IMR-90 (cell line): Measurements from ENCODE around the gene TRNT1. TPM values are rescaled to one million over a fixed set of nuclear protein-coding genes. Genes with fewer than 3 reads are reported as not detected.

Experiments
- ATAC-seq: fragments of 200-7000 bp; cut with Tn5 transposase; 2 replicates; pipeline ENCODE4 v1.9.1; 2020; ENCODE audit warnings: low read depth, mild to moderate bottlenecking, moderate library complexity
- BruUV-seq: library from RNA; stranded (reverse); fragments of 400-500 nt; replicated peaks from 2 replicates; lab custom pipeline; 2021; lab: Mats Ljungman, UMichigan
- CTCF ChIA-PET: fragments of 300-600 bp; formaldehyde crosslinking; extraction: SDS; loops from one replicate; lab custom pipeline; 2021; ENCODE audit warnings: antibody characterized with exemption; lab: Yijun Ruan, JAX
- POLR2A ChIA-PET: fragments of 300-600 bp; sonication (Branson Sonifier 250); formaldehyde crosslinking; loops from one replicate; lab custom pipeline; 2022; ENCODE audit warnings: antibody characterized with exemption; ENCODE audit not compliant: unreplicated experiment; lab: Charles Lee
- DNase-seq: peaks from one replicate; pipeline ENCODE4 v3.0.0; 2013
- H2AFZ ChIP-seq: replicated peaks from 2 replicates; pipeline ENCODE3; 2013; ENCODE audit warnings: low read length, mild to moderate bottlenecking; ENCODE audit not compliant: poor library complexity
- H2AK5ac ChIP-seq: 2 replicates; pipeline ENCODE4 v1.6.1; 2013; ENCODE audit warnings: low read depth, low read length, inconsistent platforms
- H2AK9ac ChIP-seq: replicated peaks from 2 replicates; pipeline ENCODE3; 2013; ENCODE audit warnings: mild to moderate bottlenecking, low read depth, low read length, moderate library complexity; ENCODE audit not compliant: poor library complexity
- H2BK120ac ChIP-seq: 2 replicates; pipeline ENCODE4 v1.6.1; 2013; ENCODE audit warnings: low read depth, low read length, inconsistent platforms
- H2BK15ac ChIP-seq: 3 replicates; pipeline ENCODE4 v1.6.1; 2013; ENCODE audit warnings: low read depth, low read length, inconsistent platforms
- H2BK20ac ChIP-seq: 2 replicates; pipeline ENCODE4 v1.6.1; 2013; ENCODE audit warnings: low read depth, mild to moderate bottlenecking, inconsistent platforms, low read length, moderate library complexity
- H2BK5ac ChIP-seq: 2 replicates; pipeline ENCODE4 v1.6.1; 2013; ENCODE audit warnings: mild to moderate bottlenecking, low read depth, low read length, inconsistent platforms; ENCODE audit not compliant: poor library complexity, severe bottlenecking
- H3K14ac ChIP-seq: replicated peaks from 2 replicates; pipeline ENCODE4 v1.6.1; 2013; ENCODE audit warnings: low read depth, low read length, inconsistent platforms
- H3K18ac ChIP-seq: 2 replicates; pipeline ENCODE4 v1.6.1; 2013; ENCODE audit warnings: low read depth, low read length, control low read depth
- H3K23ac ChIP-seq: 2 replicates; pipeline ENCODE4 v1.6.1; 2013; ENCODE audit warnings: low read depth, low read length, inconsistent platforms
- H3K27ac ChIP-seq: 2 replicates; pipeline ENCODE4 v1.5.1; 2013; ENCODE audit warnings: mild to moderate bottlenecking, control low read depth, low read length; ENCODE audit not compliant: insufficient read depth
- H3K27me3 ChIP-seq: 2 replicates; pipeline ENCODE4 v1.6.1; 2013; ENCODE audit warnings: low read length; ENCODE audit not compliant: control insufficient read depth, insufficient read depth
- H3K36me3 ChIP-seq: 2 replicates; pipeline ENCODE4 v1.6.1; 2013; ENCODE audit warnings: low read length, mixed read lengths; ENCODE audit not compliant: control insufficient read depth, insufficient read depth
- H3K4ac ChIP-seq: 2 replicates; pipeline ENCODE4 v1.6.1; 2013; ENCODE audit warnings: low read depth, low read length, inconsistent platforms
- H3K4me1 ChIP-seq: 2 replicates; pipeline ENCODE4 v1.6.1; 2013; ENCODE audit warnings: low read length, mixed read lengths; ENCODE audit not compliant: control insufficient read depth, insufficient read depth
- H3K4me2 ChIP-seq: 2 replicates; pipeline ENCODE4 v1.6.1; 2013; ENCODE audit warnings: low read depth, mild to moderate bottlenecking, control low read depth, low read length, moderate library complexity
- H3K4me3 ChIP-seq: 2 replicates; pipeline ENCODE4 v1.5.1; 2013; ENCODE audit warnings: low read depth, mild to moderate bottlenecking, control low read depth, low read length, moderate library complexity; ENCODE audit not compliant: insufficient read depth
- H3K56ac ChIP-seq: 2 replicates; pipeline ENCODE4 v1.6.1; 2013; ENCODE audit warnings: low read length, inconsistent platforms; ENCODE audit not compliant: insufficient read depth; ENCODE audit errors: extremely low read depth
- H3K79me1 ChIP-seq, 2 experiments: 2 replicates each; pipeline ENCODE4 v1.6.1; 2013; ENCODE audit warnings: low read length in 2 of 2, inconsistent platforms in 1 of 2, low read depth in 1 of 2
- H3K9ac ChIP-seq: 2 replicates; pipeline ENCODE4 v1.6.1; 2013; ENCODE audit warnings: low read depth, low read length, control low read depth
- H3K9me1 ChIP-seq: 2 replicates; pipeline ENCODE4 v1.6.1; 2013; ENCODE audit warnings: low read length, inconsistent platforms; ENCODE audit not compliant: insufficient read depth
- H3K9me3 ChIP-seq: 2 replicates; pipeline ENCODE4 v1.6.1; 2013; ENCODE audit warnings: low read length; ENCODE audit not compliant: control insufficient read depth, insufficient read depth
- H4K20me1 ChIP-seq: 2 replicates; pipeline ENCODE4 v1.6.1; 2013; ENCODE audit warnings: low read length, inconsistent platforms; ENCODE audit not compliant: insufficient read depth
- H4K5ac ChIP-seq: 2 replicates; pipeline ENCODE4 v1.6.1; 2013; ENCODE audit warnings: mild to moderate bottlenecking, low read depth, low read length, control low read depth
- H4K8ac ChIP-seq, 2 experiments: 2 replicates each; pipeline ENCODE4 v1.6.1; 2013; ENCODE audit warnings: low read depth in 2 of 2, low read length in 2 of 2, control low read depth in 1 of 2, inconsistent platforms in 1 of 2
- H4K91ac ChIP-seq: 2 replicates; pipeline ENCODE4 v1.6.1; 2013; ENCODE audit warnings: low read depth, low read length, inconsistent platforms; ENCODE audit not compliant: insufficient read depth
- BHLHE40 ChIP-seq: fragments of 150-350 bp; IDR thresholded peaks from 2 replicates; pipeline ENCODE4 v1.6.1; 2016; ENCODE audit warnings: mild to moderate bottlenecking, low read depth, low read length
- CEBPB ChIP-seq: IDR thresholded peaks from 2 replicates; pipeline ENCODE4 v1.6.1; 2012; ENCODE audit warnings: low read depth, low read length, improper control_type of control experiment
- CHD1 ChIP-seq: IDR thresholded peaks from 2 replicates; pipeline ENCODE4 v1.6.1; 2012; ENCODE audit warnings: low read depth, low read length, improper control_type of control experiment
- CTCF ChIP-seq: conservative IDR thresholded peaks from 2 replicates; pipeline ENCODE4 v1.5.1; 2012; ENCODE audit warnings: mild to moderate bottlenecking, low read depth, low read length, improper control_type of control experiment
- FOS ChIP-seq: fragments of 150-350 bp; IDR thresholded peaks from 2 replicates; pipeline ENCODE4 v1.6.1; 2016; ENCODE audit warnings: low read depth, low read length
- MAFK ChIP-seq: IDR thresholded peaks from 2 replicates; pipeline ENCODE4 v1.6.1; 2012; ENCODE audit warnings: low read depth, low read length, improper control_type of control experiment
- MAZ ChIP-seq: IDR thresholded peaks from 2 replicates; pipeline ENCODE4 v1.6.1; 2012; ENCODE audit warnings: low read depth, mild to moderate bottlenecking, low read length, improper control_type of control experiment, moderate library complexity, borderline replicate concordance
- MXI1 ChIP-seq: IDR thresholded peaks from 2 replicates; pipeline ENCODE4 v1.6.1; 2012; ENCODE audit warnings: low read depth, mild to moderate bottlenecking, low read length, moderate library complexity, borderline replicate concordance
- NFE2L2 ChIP-seq: fragments of 150-350 bp; IDR thresholded peaks from 2 replicates; pipeline ENCODE4 v1.6.1; 2016; ENCODE audit warnings: low read depth, mild to moderate bottlenecking, low read length
- POLR2A ChIP-seq: IDR thresholded peaks from 2 replicates; pipeline ENCODE4 v1.6.1; 2012; ENCODE audit warnings: mild to moderate bottlenecking, low read depth, low read length
- RAD21 ChIP-seq: IDR thresholded peaks from 2 replicates; pipeline ENCODE4 v1.6.1; 2012; ENCODE audit warnings: low read length, improper control_type of control experiment
- RCOR1 ChIP-seq: IDR thresholded peaks from 2 replicates; pipeline ENCODE4 v1.6.1; 2012; ENCODE audit warnings: mild to moderate bottlenecking, low read length, improper control_type of control experiment; ENCODE audit not compliant: insufficient replicate concordance
- RFX5 ChIP-seq: IDR thresholded peaks from 2 replicates; pipeline ENCODE4 v1.8.0; 2012; ENCODE audit warnings: low read depth, mild to moderate bottlenecking, low read length, moderate library complexity
- SMC3 ChIP-seq: fragments of 150-350 bp; IDR thresholded peaks from 2 replicates; pipeline ENCODE4 v1.6.1; 2016; ENCODE audit warnings: low read depth, mild to moderate bottlenecking, antibody characterized with exemption, low read length, moderate library complexity
- WGBS, 2 experiments: methylation state at CpG; one replicate each; pipeline versions ENCODE4 v1.1.5 to v1.1.7; 2013; ENCODE audit warnings: missing lambda C conversion rate in 2 of 2; ENCODE audit not compliant: insufficient read length in 1 of 2; ENCODE audit errors: extremely low coverage in 2 of 2; 5-methylcytosine and 5-hydroxymethylcytosine counted together
- dilution Hi-C: fragments of 300-500 bp; cut with HindIII; formaldehyde crosslinking; loops from one replicate; pipeline ENCODE4 v1.14.3; 2018; ENCODE audit warnings: low sequenced_read_pairs; ENCODE audit not compliant: unreplicated experiment
- in situ Hi-C: fragments of 300-500 bp; cut with MboI; formaldehyde crosslinking; loops from 3 replicates; pipeline ENCODE4 v1.14.3; 2019; ENCODE audit warnings: low sequenced_read_pairs, inconsistent platforms, mixed read lengths
- intact Hi-C: fragments of 100-400 bp; cut with micrococcal nuclease; formaldehyde crosslinking; loops from 2 replicates; pipeline ENCODE4 v1.10.0; 2022
- polyA plus RNA-seq, 3 experiments: library from polyadenylated mRNA; depleted of rRNA; stranded (reverse); fragments of >200 nt; gene quantifications; 2 replicates each; pipeline ENCODE4 v1.2.3, GENCODE V29; 2012; ENCODE audit warnings: low replicate concordance in 1 of 3
- total RNA-seq: library from RNA; depleted of rRNA; stranded (reverse); fragments of >200 nt; gene quantifications from 2 replicates; pipeline ENCODE4 v1.2.3, GENCODE V29; 2012
- TF ChIP-seq, protein P1 (sequence below): fragments of 150-350 bp; IDR thresholded peaks from 2 replicates; pipeline ENCODE4 v1.6.1; 2016; ENCODE audit warnings: low read depth, mild to moderate bottlenecking, low read length, moderate library complexity, borderline replicate concordance
- TF ChIP-seq, protein P2 (sequence below): fragments of 150-350 bp; IDR thresholded peaks from 2 replicates; pipeline ENCODE4 v1.6.1; 2017; ENCODE audit warnings: mild to moderate bottlenecking, antibody characterized with exemption, low read length, low read depth

The TRNT1 gene
- total and polyA plus RNA-seq, 2 of the 4 experiments (the other 2 are of a cell fraction) = 11.8 to 12.3 TPM

DNA sequence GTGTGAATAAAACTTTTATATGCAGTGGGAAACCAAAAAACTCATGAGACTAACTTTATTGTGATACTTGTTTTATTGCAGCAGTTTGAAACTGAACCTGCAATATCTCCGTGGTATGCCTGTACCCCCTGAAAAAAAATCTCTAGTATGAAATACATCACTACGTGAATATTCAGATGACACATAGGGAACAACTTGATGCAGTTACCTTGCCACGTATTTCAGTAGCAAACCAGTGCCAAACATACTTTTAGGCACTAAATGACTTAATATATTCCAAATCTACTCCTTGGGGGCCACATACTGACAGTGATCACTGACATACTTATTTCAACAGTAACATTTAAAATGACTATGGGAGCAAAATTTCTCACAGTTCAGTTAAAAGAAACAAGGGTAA, 38.9 kb downstream of the TRNT1 start:
- no peak overlapping the region for H3K27ac ChIP-seq
- H3K4me1 ChIP-seq = no peaks in the 10 kb centered on the region
- no peak overlapping the region for H2AFZ ChIP-seq
- no peak overlapping the region for H2AK5ac ChIP-seq
- CTCF ChIA-PET = interaction anchor here (0.6 kb wide), 1 partner anchor 13 kb away, joined by 3 read pairs; no protein-coding TSS in a partner anchor
- H4K91ac ChIP-seq = no peak overlapping the region
- H3K4me3 ChIP-seq = no peak overlapping the region
- no CpG with 5 or more reads among the region's 3 CpGs for WGBS, 2 experiments
- in situ Hi-C loops (no loop called here), dilution Hi-C loops (no loop called here), intact Hi-C loops (no loop called here)
- no peak overlapping the region for H2BK15ac ChIP-seq
- no peak overlapping the region for H2AK9ac ChIP-seq
- peaks cover 0 to 2% of the 10 kb centered on the region in 2 experiments; a peak in 1 of 4 replicates for H3K79me1 ChIP-seq
- no peak overlapping the region for H3K9ac ChIP-seq
- H3K9me1 ChIP-seq = no peaks in the 10 kb centered on the region
- H3K36me3 ChIP-seq = peaks cover 15% of the 10 kb centered on the region
- H4K8ac ChIP-seq = no peak overlapping the region
- no peak overlapping the region for H3K18ac ChIP-seq
- H3K14ac ChIP-seq = no peak overlapping the region
- BruUV-seq = no TSS peak
- POLR2A ChIA-PET = no interaction called here
- no peaks in the 10 kb centered on the region for H3K27me3 ChIP-seq
- no peak overlapping the region for H2BK5ac ChIP-seq
- no peak overlapping the region for H2BK20ac ChIP-seq
- H3K23ac ChIP-seq = no peak overlapping the region
- no peaks in the 10 kb centered on the region for H3K9me3 ChIP-seq
- no peak overlapping the region for H4K5ac ChIP-seq
- TF ChIP-seq CHD1 (no peak), RCOR1 (no peak), CEBPB (no peak), MAZ (no peak), RAD21 (no peak), BHLHE40 (no peak), SMC3 (no peak), NFE2L2 (no peak), MXI1 (no peak), RFX5 (no peak), FOS (no peak), POLR2A (no peak), CTCF (no peak), MAFK (no peak)
- TF ChIP-seq, protein P1, sequence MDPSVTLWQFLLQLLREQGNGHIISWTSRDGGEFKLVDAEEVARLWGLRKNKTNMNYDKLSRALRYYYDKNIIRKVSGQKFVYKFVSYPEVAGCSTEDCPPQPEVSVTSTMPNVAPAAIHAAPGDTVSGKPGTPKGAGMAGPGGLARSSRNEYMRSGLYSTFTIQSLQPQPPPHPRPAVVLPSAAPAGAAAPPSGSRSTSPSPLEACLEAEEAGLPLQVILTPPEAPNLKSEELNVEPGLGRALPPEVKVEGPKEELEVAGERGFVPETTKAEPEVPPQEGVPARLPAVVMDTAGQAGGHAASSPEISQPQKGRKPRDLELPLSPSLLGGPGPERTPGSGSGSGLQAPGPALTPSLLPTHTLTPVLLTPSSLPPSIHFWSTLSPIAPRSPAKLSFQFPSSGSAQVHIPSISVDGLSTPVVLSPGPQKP = no peak
- TF ChIP-seq, protein P2, sequence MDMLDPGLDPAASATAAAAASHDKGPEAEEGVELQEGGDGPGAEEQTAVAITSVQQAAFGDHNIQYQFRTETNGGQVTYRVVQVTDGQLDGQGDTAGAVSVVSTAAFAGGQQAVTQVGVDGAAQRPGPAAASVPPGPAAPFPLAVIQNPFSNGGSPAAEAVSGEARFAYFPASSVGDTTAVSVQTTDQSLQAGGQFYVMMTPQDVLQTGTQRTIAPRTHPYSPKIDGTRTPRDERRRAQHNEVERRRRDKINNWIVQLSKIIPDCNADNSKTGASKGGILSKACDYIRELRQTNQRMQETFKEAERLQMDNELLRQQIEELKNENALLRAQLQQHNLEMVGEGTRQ = no peak
- DNase-seq (no peak), ATAC-seq (no peak)
- no peak overlapping the region for H3K56ac ChIP-seq
- H4K20me1 ChIP-seq = no peaks in the 10 kb centered on the region
- H3K4me2 ChIP-seq = no peak overlapping the region
- no peak overlapping the region for H3K4ac ChIP-seq
- no peak overlapping the region for H2BK120ac ChIP-seq
